GM23338 (cell line): ENCODE data around the gene RFFL. TPM values are rescaled to one million over a fixed set of nuclear protein-coding genes. Genes with fewer than 3 reads are reported as not detected.
A peak's percentile ranks its signal among the peaks of the same experiment; 100 is the strongest.

Experiments used
- ATAC-seq: fragments of 200-7000 bp; cut with Tn5 transposase; 3 replicates; pipeline ENCODE4 v1.9.1; 2020
- DNase-seq: peaks from one replicate; pipeline ENCODE4 v3.0.0-alpha.2; 2015; ENCODE audit warnings: low spot score
- H2AFZ ChIP-seq: fragments of 200-600 bp; sonication (generic); 2 replicates; pipeline ENCODE4 v1.8.0; 2016; ENCODE audit warnings: antibody characterized with exemption, mild to moderate bottlenecking, moderate library complexity
- H3F3A ChIP-seq: fragments of 200-600 bp; sonication (generic); replicated peaks from 2 replicates; pipeline ENCODE4 v1.8.0; 2017; ENCODE audit warnings: antibody characterized with exemption, mixed run types, low read depth
- H3K27ac ChIP-seq: fragments of 200-600 bp; sonication (generic); 2 replicates; pipeline ENCODE4 v1.6.1; 2016; ENCODE audit warnings: low read depth
- H3K27me3 ChIP-seq: fragments of 200-600 bp; sonication (generic); 2 replicates; pipeline ENCODE4 v1.8.0; 2016; ENCODE audit warnings: mild to moderate bottlenecking, mixed run types, moderate library complexity; ENCODE audit not compliant: insufficient read depth
- H3K36me3 ChIP-seq: fragments of 200-600 bp; sonication (generic); 2 replicates; pipeline ENCODE4 v1.8.0; 2016; ENCODE audit warnings: mild to moderate bottlenecking; ENCODE audit not compliant: insufficient read depth
- H3K4me1 ChIP-seq: fragments of 200-600 bp; sonication (generic); 2 replicates; pipeline ENCODE4 v1.8.0; 2016; ENCODE audit warnings: mild to moderate bottlenecking, moderate library complexity; ENCODE audit not compliant: insufficient read depth
- H3K4me2 ChIP-seq: fragments of 200-600 bp; sonication (generic); 2 replicates; pipeline ENCODE4 v1.7.1; 2017; ENCODE audit warnings: mixed run types
- H3K4me3 ChIP-seq: fragments of 200-600 bp; sonication (generic); 2 replicates; pipeline ENCODE4 v1.6.1; 2016; ENCODE audit warnings: mixed run types
- H3K79me2 ChIP-seq: fragments of 200-600 bp; sonication (generic); replicated peaks from 2 replicates; pipeline ENCODE4 v1.8.0; 2017; ENCODE audit warnings: mild to moderate bottlenecking; ENCODE audit not compliant: insufficient read depth
- H3K9me2 ChIP-seq: fragments of 200-600 bp; sonication (generic); 2 replicates; pipeline ENCODE4 v1.8.0; 2017; ENCODE audit not compliant: insufficient read depth
- H4K20me1 ChIP-seq: fragments of 200-600 bp; sonication (generic); replicated peaks from 2 replicates; pipeline ENCODE4 v1.8.0; 2017; ENCODE audit warnings: mild to moderate bottlenecking; ENCODE audit not compliant: insufficient read depth
- H3K27ac Mint-ChIP-seq: 2 replicates; pipeline ENCODE4 v1.8.0; 2020; ENCODE audit warnings: inconsistent platforms, mild to moderate bottlenecking, moderate library complexity, mixed read lengths
- H3K27me3 Mint-ChIP-seq: 3 replicates; pipeline ENCODE4 v1.8.0; 2022; ENCODE audit warnings: low read depth, mild to moderate bottlenecking, moderate library complexity, mixed read lengths, inconsistent platforms; ENCODE audit not compliant: insufficient read depth, poor library complexity
- H3K36me3 Mint-ChIP-seq: 3 replicates; pipeline ENCODE4 v1.8.0; 2021; ENCODE audit warnings: low read depth, mild to moderate bottlenecking, inconsistent platforms, moderate library complexity, mixed read lengths
- H3K4me1 Mint-ChIP-seq: 3 replicates; pipeline ENCODE4 v1.8.0; 2020; ENCODE audit warnings: mild to moderate bottlenecking, inconsistent platforms, mixed read lengths
- H3K4me3 Mint-ChIP-seq: 3 replicates; pipeline ENCODE4 v1.8.0; 2021; ENCODE audit warnings: moderate library complexity, mild to moderate bottlenecking, inconsistent platforms, mixed read lengths
- H3K9me3 Mint-ChIP-seq: 3 replicates; pipeline ENCODE4 v1.8.0; 2020; ENCODE audit warnings: moderate library complexity, mild to moderate bottlenecking, inconsistent platforms, mixed read lengths
- CTCF ChIP-seq, 2 experiments: fragments of 200-600 bp in 1 of 2; sonication (generic) in 1 of 2; conservative IDR thresholded peaks; 2 replicates each; pipeline versions ENCODE4 v1.5.1 to v1.6.1; 2016 to 2017; ENCODE audit warnings: antibody characterized with exemption in 2 of 2, low read depth in 2 of 2, mild to moderate bottlenecking in 2 of 2, moderate library complexity in 1 of 2
- ETS1 ChIP-seq: IDR thresholded peaks from 2 replicates; pipeline ENCODE4 v1.6.1; 2016; ENCODE audit warnings: antibody characterized with exemption
- JUNB ChIP-seq: IDR thresholded peaks from one replicate; pipeline ENCODE4 v1.6.1; 2016; ENCODE audit warnings: antibody characterized with exemption; ENCODE audit not compliant: unreplicated experiment
- POLR2AphosphoS5 ChIP-seq: IDR thresholded peaks from 2 replicates; pipeline ENCODE4 v1.6.1; 2016; ENCODE audit warnings: antibody characterized with exemption, low read depth
- REST ChIP-seq: IDR thresholded peaks from one replicate; pipeline ENCODE4 v1.6.1; 2018; ENCODE audit warnings: antibody characterized with exemption; ENCODE audit not compliant: unreplicated experiment
- STAT1 ChIP-seq: IDR thresholded peaks from one replicate; pipeline ENCODE4 v1.6.1; 2016; ENCODE audit warnings: antibody characterized with exemption; ENCODE audit not compliant: unreplicated experiment
- ZNF331 ChIP-seq: fragments of 250-450 bp; sonication (Bioruptor Pico); IDR thresholded peaks from 2 replicates; pipeline ENCODE4 v1.5.0; 2020; ENCODE audit warnings: low read depth, mild to moderate bottlenecking, moderate library complexity
- polyA plus RNA-seq: library from polyadenylated mRNA; unstranded; fragments of >200 nt; fragmentation: Nextera tagmentation; extraction: Ambion mirVana; gene quantifications from 2 replicates; pipeline ENCODE4 v1.2.1, GENCODE V29; 2016
- total RNA-seq: library from RNA; depleted of rRNA; stranded (reverse); fragments of >200 nt; shearing (Covaris generic); gene quantifications from 2 replicates; pipeline ENCODE4 v1.2.3, GENCODE V29; 2014

The RFFL gene
- total and polyA plus RNA-seq, 2 experiments from 2014 or later: 4.1 to 22.2 TPM

GRCh38 chr17:34987232-34987631, 76.3 kb downstream of the RFFL start (continued):
- no peak for TF ChIP-seq CTCF (conservative IDR thresholded peaks at IDR 0.05; ENCODE audit: low read depth in 2 of 2)
- no peak for TF ChIP-seq STAT1
- no peak for TF ChIP-seq ZNF331
- no peak for TF ChIP-seq ETS1
- no peak for TF ChIP-seq JUNB
- no peak for TF ChIP-seq POLR2AphosphoS5
- no peak for TF ChIP-seq REST

GRCh38 chr17:34981538-34982241, 81.8 kb downstream of the RFFL start:
- Histone ChIP-seq H2AFZ (no peak overlapping the region), H3K27ac (peak overlapping the region; percentile 48; the same call in 1 of the 2 replicates)
- TF ChIP-seq CTCF (conservative IDR thresholded peaks at IDR 0.05; ENCODE audit: low read depth in 2 of 2) (no peak), ETS1 (no peak)

More at GRCh38 chr17:34981538-34982241, 81.8 kb downstream of the RFFL start:
- no peak for ATAC-seq
- DNase-seq: no peak
- H3K4me1 ChIP-seq: peaks cover 11% of the 10 kb centered on the region; the same call in 1 of the 2 replicates
- H3K27me3 Mint-ChIP-seq: peaks cover 9% of the 10 kb centered on the region
- peak overlapping the region; percentile 66 for H3K4me3 ChIP-seq
- no peaks in the 10 kb centered on the region for H3K9me2 ChIP-seq
- peaks cover 20% of the 10 kb centered on the region for H3K36me3 ChIP-seq
- H3K27ac Mint-ChIP-seq: peak overlapping the region; percentile 98
- no peaks in the 10 kb centered on the region for H3K9me3 Mint-ChIP-seq
- H3K36me3 Mint-ChIP-seq: peaks cover 41% of the 10 kb centered on the region
- peaks cover 22% of the 10 kb centered on the region for H3K4me1 Mint-ChIP-seq
- peaks cover 15% of the 10 kb centered on the region; the same call in 1 of the 2 replicates for H4K20me1 ChIP-seq
- peak overlapping the region; percentile 85 for H3K4me2 ChIP-seq
- H3F3A ChIP-seq: no peaks in the 10 kb centered on the region
- peak overlapping the region; percentile 93 for H3K4me3 Mint-ChIP-seq
- H3K79me2 ChIP-seq: peaks cover 57% of the 10 kb centered on the region
- no peaks in the 10 kb centered on the region for H3K27me3 ChIP-seq
